ENCODE results near the gene CD300LF.

- no peak for TF ChIP-seq CTCF (IDR thresholded peaks at IDR 0.05)
- no peak for TF ChIP-seq POLR2AphosphoS5 (IDR thresholded peaks at IDR 0.05)
- TF ChIP-seq EP300 (IDR thresholded peaks at IDR 0.05), result no peak
Measured at GRCh38 chr17:74738051-74738996, 25.6 kb upstream of the CD300LF start.
